Measurements from ENCODE around the gene EVPL. TPM values are rescaled to one million over a fixed set of nuclear protein-coding genes. Genes with fewer than 3 reads are reported as not detected.

The EVPL gene
- total RNA-seq, 2 donors from 2014 or later: 0.30 to 0.71 TPM

DNA sequence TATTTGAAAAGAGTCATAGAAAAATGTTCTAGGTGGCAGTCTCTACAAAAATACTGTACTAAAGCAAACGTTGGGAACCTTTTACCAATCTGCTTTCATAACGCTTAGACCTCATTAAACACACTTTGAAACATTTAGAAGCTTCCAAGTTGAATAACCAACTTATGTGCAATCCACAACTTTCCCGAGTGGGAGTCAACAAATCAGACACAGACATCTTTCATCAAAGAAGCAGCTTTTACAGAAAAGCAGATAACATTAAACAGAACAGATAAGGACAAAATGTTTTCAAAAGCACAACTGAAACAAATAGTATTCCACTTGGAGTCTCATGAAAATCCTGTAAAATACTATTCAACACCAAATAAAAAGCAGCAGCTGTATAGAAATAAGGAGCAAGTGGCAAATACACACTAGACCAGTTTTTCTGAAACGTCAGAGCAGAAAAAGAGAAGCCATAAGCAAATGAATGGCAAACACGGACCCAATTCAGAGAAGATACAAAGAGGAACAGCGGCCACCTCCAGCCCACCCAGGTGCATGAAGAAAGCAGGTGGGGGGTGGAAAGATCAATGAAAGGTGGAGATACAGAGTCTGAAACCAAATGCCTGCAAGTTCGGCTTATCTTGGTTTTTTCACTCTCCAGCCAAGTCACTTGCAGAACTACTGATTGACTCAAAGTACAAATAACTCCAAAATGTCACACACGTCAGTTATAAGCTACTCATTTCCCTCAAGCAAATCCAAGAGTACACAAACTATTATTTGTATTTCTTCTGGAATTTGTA lies 67.9 kb downstream of the EVPL start:
- no peak for TF ChIP-seq CTCF (IDR thresholded peaks at IDR 0.05)
- Histone ChIP-seq H3K9me3 (no peaks in the 10 kb centered on the region), H3K4me1 (peaks cover 0 to 16% of the 10 kb centered on the region in 2 donors), H3K27me3 (no peaks in the 10 kb centered on the region), H3K4me3 (no peak overlapping the region), H3K27ac (no peak overlapping the region), H3K36me3 (peaks cover 31% of the 10 kb centered on the region)
- no peak for DNase-seq (ENCODE audit: low spot score)

Other genes starting within 250 kb of the EVPL start
- 10 to 100 TPM; 18.8 to 25.3 TPM for gene UNK, start 242.5 kb downstream of the EVPL start, total RNA-seq
- gene UNC13D, start 182.9 kb downstream of the EVPL start, total RNA-seq: 10 to 100 TPM; 11.1 to 25.9 TPM
- 100 to 1,000 TPM in 1 of 2 donors, 10 to 100 TPM in 1; 100.0 to 163 TPM for gene WBP2, start 172.0 kb downstream of the EVPL start, total RNA-seq
- gene TRIM47, start 148.7 kb downstream of the EVPL start, total RNA-seq: 10 to 100 TPM; 16.8 to 24.8 TPM
- 1 to 10 TPM; 7.0 to 9.8 TPM for gene TRIM65, start 130.4 kb downstream of the EVPL start, total RNA-seq
- gene MRPL38, start 122.4 kb downstream of the EVPL start, total RNA-seq: 10 to 100 TPM; 27.2 to 36.4 TPM
- 1 to 10 TPM; 3.8 to 6.3 TPM for gene FBF1, start 86.3 kb downstream of the EVPL start, total RNA-seq
- 10 to 100 TPM; 49.6 to 67.4 TPM for gene ACOX1, start 48.1 kb downstream of the EVPL start, total RNA-seq
- 10 to 100 TPM in 1 of 2 donors, 1 to 10 TPM in 1; 8.8 to 14.0 TPM for gene TEN1, start 48.1 kb downstream of the EVPL start, total RNA-seq
- 1 to 10 TPM in 1 of 2 donors, not detected in 1; 2.0 TPM for gene CDK3, start 26.5 kb downstream of the EVPL start, total RNA-seq
- 10 to 100 TPM; 35.2 to 43.9 TPM for gene SRP68, start 45.2 kb upstream of the EVPL start, total RNA-seq
- gene GALR2, start 47.5 kb upstream of the EVPL start, total RNA-seq: not detected
- gene ZACN, start 51.9 kb upstream of the EVPL start, total RNA-seq: not detected
- 10 to 100 TPM; 56.0 to 65.3 TPM for gene EXOC7, start 76.5 kb upstream of the EVPL start, total RNA-seq
- not detected for gene FOXJ1, start 113.9 kb upstream of the EVPL start, total RNA-seq
- gene RNF157, start 213.2 kb upstream of the EVPL start, total RNA-seq: 10 to 100 TPM in 1 of 2 donors, 1 to 10 TPM in 1; 9.5 to 13.0 TPM
- 1 to 10 TPM; 8.4 to 9.7 TPM for gene UBALD2, start 238.0 kb upstream of the EVPL start, total RNA-seq